Body of pancreas (tissue), 4 donors: Measurements from ENCODE around the gene ME3. TPM values are rescaled to one million over a fixed set of nuclear protein-coding genes. Genes with fewer than 3 reads are reported as not detected.

ENCODE experiments used
- ATAC-seq: fragments of 150-250 bp; one replicate; pipeline ENCODE4 v1.9.1; 2016
- DNase-seq, 4 donors: peaks; one replicate each; pipeline ENCODE4 v3.0.0-alpha.2; 2019
- H3K27ac ChIP-seq, 4 donors: fragments of 200-600 bp; sonication (generic); 1 replicate in 3 of 4; 2 replicates in 1 of 4; pipeline versions ENCODE4 v1.5.1 to v1.6.1; 2016 to 2019; ENCODE audit warnings: mild to moderate bottlenecking in 1 of 4, mixed read lengths in 1 of 4, moderate library complexity in 1 of 4
- H3K27me3 ChIP-seq, 2 donors: fragments of 200-600 bp; sonication (generic); one replicate each; pipeline ENCODE4 v1.6.0; 2016; ENCODE audit warnings: mild to moderate bottlenecking in 1 of 2
- H3K36me3 ChIP-seq, 2 donors: fragments of 200-600 bp; sonication (generic); replicated peaks in 1 of 2; 2 replicates each; pipeline ENCODE4 v1.5.1; 2016; ENCODE audit warnings: low read depth in 2 of 2; ENCODE audit not compliant: insufficient read depth in 1 of 2
- H3K4me1 ChIP-seq: fragments of 200-600 bp; sonication (generic); one replicate; pipeline ENCODE4 v1.6.0; 2016
- H3K4me3 ChIP-seq, 2 donors: fragments of 200-600 bp; sonication (generic); 1 replicate in 1 of 2; 2 replicates in 1 of 2; pipeline ENCODE4 v1.5.1; 2016 to 2019
- H3K9me3 ChIP-seq, 3 donors: fragments of 200-600 bp; sonication (generic); 1 replicate in 2 of 3; 2 replicates in 1 of 3; pipeline ENCODE4 v1.5.1; 2016
- POLR2A ChIP-seq, 3 donors: fragments of 450-650 bp; IDR thresholded peaks; one replicate each; pipeline ENCODE4 v1.6.1; 2016; ENCODE audit warnings: antibody characterized with exemption in 3 of 3, mild to moderate bottlenecking in 2 of 3
- WGBS, 2 donors: methylation state at CpG; one replicate each; pipeline ENCODE4 v1.1.5; 2017; 5-methylcytosine and 5-hydroxymethylcytosine counted together
- intact Hi-C: fragments of 100-400 bp; cut with DNase I; formaldehyde crosslinking; loops from one replicate; pipeline ENCODE4 v1.15.1; 2023
- total RNA-seq, 2 donors: library from RNA; depleted of rRNA; stranded (reverse); fragments of >200 nt; gene quantifications; one replicate each; pipeline ENCODE4 v1.1.0, GENCODE V29; 2016
- TF ChIP-seq, protein P1 (sequence below), 7 experiments: fragments of 450-650 bp in 4 of 7; fragments of 200-600 bp in 3 of 7; sonication (generic) in 3 of 7; IDR thresholded peaks; one replicate each; pipeline ENCODE4 v1.5.1; 2016 to 2019; ENCODE audit warnings: antibody characterized with exemption in 7 of 7

ME3 gene
- total RNA-seq, 2 donors from 2014 or later, result 20.8 to 54.7 TPM

DNA sequence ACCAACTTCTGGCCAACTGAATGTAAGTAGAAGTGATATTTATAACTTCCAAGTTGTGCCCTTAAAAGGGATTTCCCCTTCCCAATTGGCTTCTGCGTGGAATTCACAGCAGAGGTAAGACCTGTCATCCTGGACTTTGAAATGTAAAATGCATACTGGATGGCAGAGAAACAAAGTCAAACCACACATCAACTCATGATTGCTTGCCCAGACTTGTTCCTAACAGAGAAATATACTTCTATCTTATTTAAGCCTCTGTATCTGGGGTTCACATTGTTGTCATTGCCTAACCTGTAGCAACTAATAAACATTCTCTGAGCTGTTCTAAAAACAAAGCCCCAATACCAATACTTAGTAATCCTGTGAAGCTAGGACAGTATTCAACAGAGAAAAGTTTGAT is 6.2 kb downstream of the ME3 start:
- H3K27me3 ChIP-seq, result no peaks in the 10 kb centered on the region
- intact Hi-C loops, result no loop called here
- H3K4me1 ChIP-seq, result peaks cover 25% of the 10 kb centered on the region
- no peaks in the 10 kb centered on the region for H3K36me3 ChIP-seq
- ATAC-seq (no peak), DNase-seq (no peak)
- H3K27ac ChIP-seq, result no peak overlapping the region
- WGBS, 2 donors, result 57 to 90% methylated on average over 1 of the region's 1 CpG
- TF ChIP-seq, protein P1, sequence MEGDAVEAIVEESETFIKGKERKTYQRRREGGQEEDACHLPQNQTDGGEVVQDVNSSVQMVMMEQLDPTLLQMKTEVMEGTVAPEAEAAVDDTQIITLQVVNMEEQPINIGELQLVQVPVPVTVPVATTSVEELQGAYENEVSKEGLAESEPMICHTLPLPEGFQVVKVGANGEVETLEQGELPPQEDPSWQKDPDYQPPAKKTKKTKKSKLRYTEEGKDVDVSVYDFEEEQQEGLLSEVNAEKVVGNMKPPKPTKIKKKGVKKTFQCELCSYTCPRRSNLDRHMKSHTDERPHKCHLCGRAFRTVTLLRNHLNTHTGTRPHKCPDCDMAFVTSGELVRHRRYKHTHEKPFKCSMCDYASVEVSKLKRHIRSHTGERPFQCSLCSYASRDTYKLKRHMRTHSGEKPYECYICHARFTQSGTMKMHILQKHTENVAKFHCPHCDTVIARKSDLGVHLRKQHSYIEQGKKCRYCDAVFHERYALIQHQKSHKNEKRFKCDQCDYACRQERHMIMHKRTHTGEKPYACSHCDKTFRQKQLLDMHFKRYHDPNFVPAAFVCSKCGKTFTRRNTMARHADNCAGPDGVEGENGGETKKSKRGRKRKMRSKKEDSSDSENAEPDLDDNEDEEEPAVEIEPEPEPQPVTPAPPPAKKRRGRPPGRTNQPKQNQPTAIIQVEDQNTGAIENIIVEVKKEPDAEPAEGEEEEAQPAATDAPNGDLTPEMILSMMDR (IDR thresholded peaks at IDR 0.05), result no peak
- TF ChIP-seq POLR2A (IDR thresholded peaks at IDR 0.05), result no peak
- no peaks in the 10 kb centered on the region for H3K9me3 ChIP-seq
- H3K4me3 ChIP-seq, result no peak overlapping the region

DNA sequence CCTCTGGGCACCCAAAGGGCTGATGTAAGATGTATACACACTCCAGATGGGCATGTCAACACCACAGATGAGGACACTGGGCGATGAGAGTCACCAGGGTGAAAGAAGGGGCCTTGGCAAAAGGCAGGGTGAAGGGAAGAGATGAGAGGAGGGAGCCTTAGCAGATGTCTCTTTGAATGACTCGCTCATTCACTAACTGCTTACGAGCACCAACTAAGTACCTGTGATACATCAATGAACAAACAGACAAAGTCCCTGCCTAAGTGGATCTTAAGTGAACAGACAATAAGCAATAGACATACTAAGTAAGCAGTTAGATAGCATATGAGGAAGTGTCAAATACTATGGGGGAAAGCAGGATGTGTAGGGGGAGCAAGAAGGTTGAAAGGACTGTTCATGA is 7.5 kb downstream of the ME3 start:
- intact Hi-C loops, result no loop called here
- Histone ChIP-seq H3K4me3 (no peak overlapping the region), H3K27ac (no peak overlapping the region), H3K27me3 (no peaks in the 10 kb centered on the region), H3K9me3 (no peaks in the 10 kb centered on the region), H3K4me1 (peaks cover 12% of the 10 kb centered on the region), H3K36me3 (no peaks in the 10 kb centered on the region)
- DNase-seq, result no peak
- no peak for ATAC-seq
- TF ChIP-seq, protein P1 (IDR thresholded peaks at IDR 0.05), result no peak
- no peak for TF ChIP-seq POLR2A (IDR thresholded peaks at IDR 0.05)
- 94 to 97% methylated on average over 3 of the region's 3 CpGs for WGBS, 2 donors

DNA sequence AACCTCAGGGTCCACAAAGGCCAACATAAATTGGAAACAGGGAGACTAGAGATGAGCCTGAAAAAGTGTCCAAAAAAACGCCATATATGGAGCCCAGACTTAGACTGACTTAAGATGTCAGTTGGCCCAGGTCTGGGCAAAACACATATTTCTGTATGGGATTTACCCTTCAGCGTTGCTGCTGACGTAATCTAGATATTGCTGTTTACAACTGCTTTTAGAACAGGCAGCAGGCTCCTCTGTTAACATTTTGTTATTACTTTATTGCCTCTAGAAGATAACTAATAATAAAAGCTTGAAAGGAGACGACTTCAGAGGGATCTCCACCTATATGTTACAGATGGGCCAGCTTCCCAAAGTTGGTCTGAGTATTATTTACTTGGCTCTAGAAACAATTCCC is 8.7 kb downstream of the ME3 start:
- H3K27ac ChIP-seq, result no peak overlapping the region
- no peak for TF ChIP-seq POLR2A (IDR thresholded peaks at IDR 0.05)
- TF ChIP-seq, protein P1 (IDR thresholded peaks at IDR 0.05), result no peak
- no peaks in the 10 kb centered on the region for H3K27me3 ChIP-seq
- DNase-seq, result no peak
- intact Hi-C loops, result no loop called here
- no peak overlapping the region for H3K4me3 ChIP-seq
- peaks cover under 1% of the 10 kb centered on the region for H3K4me1 ChIP-seq
- no peak for ATAC-seq
- no peaks in the 10 kb centered on the region for H3K9me3 ChIP-seq
- H3K36me3 ChIP-seq, result no peaks in the 10 kb centered on the region
- 58 to 65% methylated on average over 4 of the region's 4 CpGs for WGBS, 2 donors

DNA sequence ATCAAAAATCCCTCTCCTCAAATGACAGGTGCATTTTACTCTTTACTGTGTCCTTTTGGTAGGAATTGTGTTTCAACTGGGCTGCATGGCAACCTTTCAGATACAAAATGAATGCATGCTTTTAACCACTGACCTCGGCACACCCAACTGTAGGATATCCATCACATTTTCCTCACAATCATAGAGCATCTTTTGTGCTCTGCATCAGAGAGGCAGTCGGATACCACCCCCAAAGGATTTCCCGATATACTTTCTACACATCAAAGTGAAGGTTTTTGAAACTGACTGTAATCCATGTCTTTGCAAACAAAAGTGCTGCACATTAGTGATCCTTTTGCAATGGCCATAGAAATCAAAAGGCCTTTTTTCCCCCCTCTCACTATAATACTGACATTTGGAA is 9.1 kb downstream of the ME3 start:
- H3K9me3 ChIP-seq, result no peaks in the 10 kb centered on the region
- 88 to 93% methylated on average over 3 of the region's 3 CpGs for WGBS, 2 donors

DNA sequence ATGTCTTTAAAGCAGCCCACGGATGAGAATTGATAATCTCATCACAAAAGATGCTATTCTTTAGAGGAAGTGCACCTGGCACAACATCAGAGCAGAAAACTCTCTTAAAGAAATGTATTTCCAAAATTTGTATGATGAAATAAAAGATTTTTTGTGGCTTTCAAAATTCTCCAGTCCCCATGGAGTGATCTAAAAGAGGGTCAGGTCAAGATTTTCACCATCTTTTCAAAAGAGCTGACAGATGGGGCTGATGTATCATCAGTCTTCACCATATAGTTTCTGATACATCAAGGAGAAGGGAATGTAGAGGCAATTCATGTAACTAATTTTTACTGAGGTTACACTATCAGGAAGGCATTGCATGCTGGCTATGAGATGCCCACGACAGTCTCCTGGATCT is 11.7 kb downstream of the ME3 start:
- WGBS, 2 donors, result 79 to 91% methylated on average over 2 of the region's 2 CpGs

More for the DNA sequence above, 9.1 kb downstream of the ME3 start:
- TF ChIP-seq POLR2A (IDR thresholded peaks at IDR 0.05), result no peak
- TF ChIP-seq, protein P1 (IDR thresholded peaks at IDR 0.05), result no peak
- ATAC-seq (no peak), DNase-seq (no peak)
- Histone ChIP-seq H3K36me3 (no peaks in the 10 kb centered on the region), H3K27ac (no peak overlapping the region), H3K4me3 (no peak overlapping the region), H3K27me3 (no peaks in the 10 kb centered on the region), H3K4me1 (no peaks in the 10 kb centered on the region)
- intact Hi-C loops, result no loop called here

More for the DNA sequence above, 11.7 kb downstream of the ME3 start:
- Histone ChIP-seq H3K27me3 (no peaks in the 10 kb centered on the region), H3K9me3 (no peaks in the 10 kb centered on the region), H3K4me1 (no peaks in the 10 kb centered on the region), H3K27ac (no peak overlapping the region), H3K4me3 (no peak overlapping the region), H3K36me3 (no peaks in the 10 kb centered on the region)
- TF ChIP-seq POLR2A (IDR thresholded peaks at IDR 0.05), result no peak
- TF ChIP-seq, protein P1 (IDR thresholded peaks at IDR 0.05), result no peak
- DNase-seq, result no peak
- ATAC-seq, result no peak
- intact Hi-C loops, result no loop called here
